KMS-11 (cell line): ENCODE results near the gene ESRRG.

Experiments
- H2AFZ ChIP-seq: fragments of 200-600 bp; sonication (generic); 2 replicates; pipeline ENCODE4 v1.6.1; 2016; ENCODE audit warnings: antibody characterized with exemption, mixed run types, low read depth
- H3K27ac ChIP-seq: fragments of 200-600 bp; sonication (generic); 2 replicates; pipeline ENCODE4 v1.6.1; 2016; ENCODE audit warnings: mild to moderate bottlenecking, mixed run types
- H3K27me3 ChIP-seq: fragments of 200-600 bp; sonication (generic); 2 replicates; pipeline ENCODE4 v1.6.1; 2017; ENCODE audit warnings: mild to moderate bottlenecking, low read depth, mixed run types, moderate library complexity; ENCODE audit not compliant: insufficient read depth
- H3K36me3 ChIP-seq: fragments of 200-600 bp; sonication (generic); 2 replicates; pipeline ENCODE4 v1.6.1; 2017; ENCODE audit warnings: mild to moderate bottlenecking, mixed run types; ENCODE audit not compliant: insufficient read depth
- H3K4me1 ChIP-seq: fragments of 200-600 bp; sonication (generic); 2 replicates; pipeline ENCODE4 v1.6.1; 2016; ENCODE audit warnings: mild to moderate bottlenecking, low read depth, mixed run types; ENCODE audit not compliant: poor library complexity, severe bottlenecking
- H3K4me2 ChIP-seq: fragments of 200-600 bp; sonication (generic); 2 replicates; pipeline ENCODE4 v1.7.0; 2016; ENCODE audit warnings: mild to moderate bottlenecking, mixed run types
- H3K4me3 ChIP-seq: fragments of 200-600 bp; sonication (generic); IDR thresholded peaks from 2 replicates; pipeline ENCODE4 v1.6.1; 2017; ENCODE audit warnings: low read depth, low read length, mixed read lengths; ENCODE audit not compliant: insufficient read depth
- H3K79me2 ChIP-seq: fragments of 200-600 bp; sonication (generic); 2 replicates; pipeline ENCODE4 v1.6.1; 2016; ENCODE audit warnings: low read depth, mixed run types; ENCODE audit not compliant: insufficient read depth
- H3K9ac ChIP-seq: fragments of 200-600 bp; sonication (generic); 2 replicates; pipeline ENCODE4 v1.6.1; 2016; ENCODE audit warnings: mild to moderate bottlenecking, mixed run types
- H4K20me1 ChIP-seq: fragments of 200-600 bp; sonication (generic); 2 replicates; pipeline ENCODE4 v1.6.1; 2016; ENCODE audit warnings: mild to moderate bottlenecking, mixed run types; ENCODE audit not compliant: insufficient read depth
- TF ChIP-seq, protein P1 (sequence below): fragments of 200-600 bp; sonication (generic); conservative IDR thresholded peaks from 2 replicates; pipeline ENCODE4 v1.6.1; 2017; ENCODE audit warnings: low read depth, mild to moderate bottlenecking, antibody characterized with exemption, low read length, moderate library complexity, mixed read lengths

ESRRG gene

DNA sequence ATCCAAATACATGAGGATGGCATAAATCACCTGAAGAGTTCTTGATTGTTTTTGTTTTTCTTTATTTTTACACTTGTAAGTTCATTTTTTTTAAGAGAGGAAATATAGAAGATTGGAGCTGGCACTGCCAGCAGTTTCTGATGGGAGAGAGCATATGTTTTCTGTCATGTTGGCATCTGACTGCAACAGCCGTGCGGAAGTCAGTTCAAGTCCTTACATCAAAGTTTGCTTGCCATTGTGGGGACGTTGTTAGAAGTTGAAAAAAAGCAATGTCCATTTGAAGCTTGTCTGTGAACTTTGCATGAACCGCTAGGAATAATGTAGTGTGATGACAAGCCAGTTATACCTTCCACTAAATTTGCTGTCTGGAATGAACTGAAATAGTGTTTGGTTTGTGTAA lies 173.4 kb downstream of the ESRRG start:
- Histone ChIP-seq H3K27ac (no peak overlapping the region), H3K79me2 (no peaks in the 10 kb centered on the region), H3K4me1 (no peaks in the 10 kb centered on the region), H3K27me3 (no peaks in the 10 kb centered on the region), H4K20me1 (no peaks in the 10 kb centered on the region), H3K4me3 (no peak overlapping the region), H3K9ac (no peak overlapping the region), H2AFZ (no peak overlapping the region), H3K36me3 (no peaks in the 10 kb centered on the region), H3K4me2 (no peak overlapping the region)
- TF ChIP-seq, protein P1, sequence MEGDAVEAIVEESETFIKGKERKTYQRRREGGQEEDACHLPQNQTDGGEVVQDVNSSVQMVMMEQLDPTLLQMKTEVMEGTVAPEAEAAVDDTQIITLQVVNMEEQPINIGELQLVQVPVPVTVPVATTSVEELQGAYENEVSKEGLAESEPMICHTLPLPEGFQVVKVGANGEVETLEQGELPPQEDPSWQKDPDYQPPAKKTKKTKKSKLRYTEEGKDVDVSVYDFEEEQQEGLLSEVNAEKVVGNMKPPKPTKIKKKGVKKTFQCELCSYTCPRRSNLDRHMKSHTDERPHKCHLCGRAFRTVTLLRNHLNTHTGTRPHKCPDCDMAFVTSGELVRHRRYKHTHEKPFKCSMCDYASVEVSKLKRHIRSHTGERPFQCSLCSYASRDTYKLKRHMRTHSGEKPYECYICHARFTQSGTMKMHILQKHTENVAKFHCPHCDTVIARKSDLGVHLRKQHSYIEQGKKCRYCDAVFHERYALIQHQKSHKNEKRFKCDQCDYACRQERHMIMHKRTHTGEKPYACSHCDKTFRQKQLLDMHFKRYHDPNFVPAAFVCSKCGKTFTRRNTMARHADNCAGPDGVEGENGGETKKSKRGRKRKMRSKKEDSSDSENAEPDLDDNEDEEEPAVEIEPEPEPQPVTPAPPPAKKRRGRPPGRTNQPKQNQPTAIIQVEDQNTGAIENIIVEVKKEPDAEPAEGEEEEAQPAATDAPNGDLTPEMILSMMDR = no peak

DNA sequence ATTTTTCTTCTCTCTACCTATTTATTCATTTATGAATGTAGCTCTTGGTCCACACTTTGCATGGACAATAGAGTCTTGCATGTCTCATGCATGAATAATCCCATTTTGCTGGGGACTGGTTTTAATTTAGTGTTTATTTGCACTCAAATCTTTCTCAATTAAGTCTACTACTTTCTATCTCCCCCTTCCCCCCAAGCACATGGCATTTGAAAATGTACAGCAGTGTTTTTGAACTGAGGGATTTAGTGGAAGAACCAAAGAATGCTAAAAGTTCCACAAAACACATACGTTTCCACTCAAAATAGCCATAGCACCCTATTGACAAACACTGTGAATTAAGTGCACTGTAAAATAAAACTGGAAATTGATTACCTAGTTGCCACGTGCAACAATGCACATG lies 180.5 kb downstream of the ESRRG start:
- no peaks in the 10 kb centered on the region for H3K4me1 ChIP-seq
- H2AFZ ChIP-seq = no peak overlapping the region
- no peak overlapping the region for H3K4me2 ChIP-seq
- no peaks in the 10 kb centered on the region for H3K79me2 ChIP-seq
- TF ChIP-seq, protein P1 = no peak
- H3K36me3 ChIP-seq = no peaks in the 10 kb centered on the region
- no peaks in the 10 kb centered on the region for H4K20me1 ChIP-seq
- no peak overlapping the region for H3K9ac ChIP-seq
- no peak overlapping the region for H3K4me3 ChIP-seq
- no peaks in the 10 kb centered on the region for H3K27me3 ChIP-seq
- H3K27ac ChIP-seq = no peak overlapping the region

- no peaks in the 10 kb centered on the region for H3K36me3 ChIP-seq
- no peak overlapping the region for H3K27ac ChIP-seq
- H3K4me2 ChIP-seq = no peak overlapping the region
- H3K9ac ChIP-seq = no peak overlapping the region
- H2AFZ ChIP-seq = no peak overlapping the region
- no peaks in the 10 kb centered on the region for H3K4me1 ChIP-seq
- TF ChIP-seq, protein P1 = no peak
- H3K79me2 ChIP-seq = no peaks in the 10 kb centered on the region
- H4K20me1 ChIP-seq = no peaks in the 10 kb centered on the region
- H3K27me3 ChIP-seq = no peaks in the 10 kb centered on the region
- no peak overlapping the region for H3K4me3 ChIP-seq
Measured at GRCh38 chr1:216542263-216542662, 181.0 kb downstream of the ESRRG start.

GRCh38 chr1:216535751-216536150 lies 187.5 kb downstream of the ESRRG start:
- peaks cover 9% of the 10 kb centered on the region for H3K4me1 ChIP-seq
- TF ChIP-seq, protein P1 = no peak
- H3K27me3 ChIP-seq = no peaks in the 10 kb centered on the region
- no peaks in the 10 kb centered on the region for H3K36me3 ChIP-seq
- no peak overlapping the region for H3K9ac ChIP-seq
- H3K27ac ChIP-seq = no peak overlapping the region
- no peak overlapping the region for H2AFZ ChIP-seq
- no peaks in the 10 kb centered on the region for H4K20me1 ChIP-seq
- no peak overlapping the region for H3K4me2 ChIP-seq
- no peaks in the 10 kb centered on the region for H3K79me2 ChIP-seq
- H3K4me3 ChIP-seq = no peak overlapping the region

GRCh38 chr1:216535059-216535458 lies 188.2 kb downstream of the ESRRG start:
- H2AFZ ChIP-seq = no peak overlapping the region
- TF ChIP-seq, protein P1 = no peak
- no peak overlapping the region for H3K4me2 ChIP-seq
- H3K4me3 ChIP-seq = no peak overlapping the region
- no peaks in the 10 kb centered on the region for H3K36me3 ChIP-seq
- no peaks in the 10 kb centered on the region for H3K79me2 ChIP-seq
- H3K27me3 ChIP-seq = no peaks in the 10 kb centered on the region
- H3K27ac ChIP-seq = no peak overlapping the region
- H4K20me1 ChIP-seq = no peaks in the 10 kb centered on the region
- H3K4me1 ChIP-seq = peaks cover 15% of the 10 kb centered on the region
- H3K9ac ChIP-seq = no peak overlapping the region
